Fibroblast of skin of left biceps (primary cell): Measurements from ENCODE around the gene ZYX.

Source experiments
- DNase-seq, 2 experiments: peaks; one replicate each; pipeline ENCODE4 v3.0.0-alpha.2; 2013; ENCODE audit warnings: low read depth in 2 of 2

Gene ZYX

GRCh38 chr7:143362131-143363015 is 18.8 kb upstream of the ZYX start, which contains the start of gene FAM131B:
TSS of gene FAM131B (minus strand) at chr7:143362713. CDS start at chr7:143362603, 110 bp downstream.
- no peak for DNase-seq

DNA sequence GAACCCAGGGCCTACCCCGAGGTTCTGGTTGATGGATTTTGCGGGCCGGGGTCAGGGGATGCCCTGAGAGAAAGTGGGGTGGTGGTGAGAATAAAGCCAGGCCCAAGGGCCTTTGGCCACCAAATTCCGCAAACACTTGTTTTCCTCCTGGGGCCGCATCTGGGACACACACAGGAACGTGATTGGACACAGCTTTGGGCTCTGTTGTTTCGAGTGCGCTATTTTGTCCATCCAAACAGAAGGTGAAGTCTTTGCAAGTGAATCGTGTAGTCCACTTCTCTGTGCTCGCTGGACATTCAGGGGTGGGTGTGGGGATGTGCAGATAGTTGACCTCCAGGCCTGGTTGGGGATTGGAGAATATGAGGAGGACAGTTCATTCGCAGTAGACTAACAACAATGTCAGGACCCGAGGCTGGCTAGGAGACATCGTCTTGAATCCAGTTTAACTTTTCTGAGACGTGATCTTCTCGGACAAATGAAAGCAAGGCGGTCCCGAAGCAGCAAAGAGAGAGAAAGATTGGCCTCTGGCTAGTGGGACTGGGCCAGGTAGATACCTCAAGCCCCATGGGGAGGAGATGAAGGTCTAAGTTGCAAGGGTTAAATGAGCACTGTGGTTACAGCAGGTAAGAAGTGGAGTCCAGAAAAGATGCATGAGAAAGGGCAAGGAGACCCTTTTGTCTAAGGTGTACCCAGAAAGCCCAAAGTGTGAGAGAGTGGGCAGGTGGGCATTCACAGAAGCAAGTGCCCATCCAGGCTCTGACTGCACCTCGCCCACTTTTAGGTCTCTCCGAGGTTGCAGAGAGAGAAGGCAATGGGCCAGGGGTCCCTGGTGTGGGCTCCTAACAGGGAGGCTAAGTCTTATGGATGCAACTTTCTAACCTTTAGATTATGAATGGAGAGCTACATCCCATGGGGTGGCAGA is 17.9 kb upstream of the ZYX start:
- DNase-seq, result no peak

DNA sequence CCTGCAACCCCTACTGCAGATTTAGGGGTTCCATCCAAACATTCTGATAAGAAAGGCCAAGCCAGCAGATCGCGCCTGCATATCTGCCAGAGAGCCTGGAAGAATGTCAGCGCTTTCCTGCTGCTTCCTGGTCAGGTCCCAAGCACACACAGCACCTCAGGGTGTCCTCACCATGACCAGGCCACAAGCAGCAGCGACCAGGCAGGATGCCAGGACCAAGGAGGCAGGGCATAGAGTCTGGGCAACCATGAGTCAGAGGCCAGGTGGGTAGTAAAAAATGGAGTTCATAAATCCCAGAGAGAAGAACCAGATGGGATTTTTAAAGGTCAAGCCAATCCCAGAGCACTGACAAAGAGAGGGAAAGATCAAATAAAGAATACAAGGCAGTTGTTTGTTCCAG is 13.2 kb upstream of the ZYX start:
- DNase-seq, result no peak

- DNase-seq, result no peak
Measured at GRCh38 chr7:143368387-143368786, 12.8 kb upstream of the ZYX start.

- no peak for DNase-seq
Measured at GRCh38 chr7:143369678-143370651, 11.2 kb upstream of the ZYX start.

DNA sequence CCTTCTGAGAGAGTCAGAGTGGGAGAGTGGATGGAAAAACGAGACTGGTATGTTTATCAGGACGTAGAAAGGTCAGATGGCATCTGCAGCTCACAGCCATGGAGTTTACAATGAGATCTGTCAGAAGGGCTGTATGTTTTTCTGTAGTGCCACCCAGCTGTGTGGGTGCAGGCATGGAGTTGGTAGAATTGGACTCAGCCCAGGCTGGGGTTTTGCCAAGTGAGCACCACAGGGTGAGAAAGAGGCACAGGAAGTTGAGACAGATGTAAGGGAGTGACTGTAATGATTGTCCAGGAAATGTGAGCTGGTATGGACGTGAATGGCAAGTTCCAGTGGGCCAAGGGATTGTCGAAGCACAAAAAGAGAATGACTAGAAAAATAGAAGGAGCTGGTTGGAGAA is 9.1 kb upstream of the ZYX start:
- no peak for DNase-seq

- DNase-seq, result no peak
Measured at GRCh38 chr7:143373255-143373794, 7.8 kb upstream of the ZYX start.

GRCh38 chr7:143374561-143374960 is 6.6 kb upstream of the ZYX start:
- DNase-seq, result no peak

DNA sequence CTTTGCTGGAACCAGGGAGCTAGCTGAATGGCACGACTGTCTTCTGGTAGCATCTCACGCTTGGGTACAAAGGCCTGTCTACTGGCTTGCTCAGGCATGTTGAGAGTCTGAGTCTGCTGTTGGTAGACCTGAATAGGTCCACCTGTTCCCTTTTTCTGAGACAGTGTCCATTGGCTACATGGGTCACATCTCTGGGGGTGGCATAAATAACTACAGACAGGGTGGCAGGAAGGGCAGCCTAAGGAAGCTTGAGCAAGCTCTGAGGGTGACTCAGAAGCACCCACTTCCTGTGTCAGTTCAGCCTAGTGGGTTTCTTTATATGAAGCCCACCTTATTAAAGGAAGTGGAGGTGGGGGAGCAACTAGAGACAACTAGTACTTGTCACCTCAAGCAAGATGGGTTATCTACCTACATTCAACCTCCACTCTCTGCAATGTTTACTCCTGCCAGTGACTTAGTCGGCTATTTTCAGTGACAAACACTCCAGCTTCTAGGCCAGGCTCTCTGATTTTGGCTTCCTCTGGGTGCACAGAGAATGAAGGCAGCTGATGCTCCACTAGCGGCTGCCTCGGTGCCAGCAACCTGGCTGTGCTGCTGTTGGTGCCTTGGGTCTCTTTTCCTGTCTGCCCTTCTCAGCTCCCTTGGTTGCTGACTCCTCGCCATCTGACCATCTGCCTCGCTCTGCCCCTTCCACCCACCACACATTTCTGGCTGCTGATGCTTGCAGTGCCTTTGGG is 5.7 kb upstream of the ZYX start:
- DNase-seq, result no peak

GRCh38 chr7:143376396-143376795 is 4.7 kb upstream of the ZYX start:
- no peak for DNase-seq

GRCh38 chr7:143379611-143380259 is 1.4 kb upstream of the ZYX start:
- DNase-seq, result no peak

DNA sequence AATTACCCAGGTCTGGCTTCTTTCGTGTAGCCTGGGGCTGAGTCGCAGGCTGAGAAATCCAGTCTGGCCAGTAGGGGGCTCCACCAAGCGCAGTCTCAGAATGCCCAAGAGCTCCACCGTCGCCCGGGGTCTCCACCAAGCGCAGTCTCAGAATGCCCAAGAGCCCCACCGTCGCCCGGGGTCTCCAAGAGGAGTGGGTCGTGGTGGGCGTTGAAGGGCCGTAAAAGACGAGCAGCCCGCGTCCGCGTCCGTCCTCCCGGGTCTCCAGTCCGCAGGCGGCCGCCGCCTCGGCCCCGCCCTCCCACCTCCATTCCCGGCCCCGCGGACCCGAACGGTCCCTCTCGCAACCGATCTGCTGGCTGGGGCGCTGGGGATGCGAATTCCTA is 892 bp upstream of the ZYX start:
- peak; percentile 63 for DNase-seq

DNA sequence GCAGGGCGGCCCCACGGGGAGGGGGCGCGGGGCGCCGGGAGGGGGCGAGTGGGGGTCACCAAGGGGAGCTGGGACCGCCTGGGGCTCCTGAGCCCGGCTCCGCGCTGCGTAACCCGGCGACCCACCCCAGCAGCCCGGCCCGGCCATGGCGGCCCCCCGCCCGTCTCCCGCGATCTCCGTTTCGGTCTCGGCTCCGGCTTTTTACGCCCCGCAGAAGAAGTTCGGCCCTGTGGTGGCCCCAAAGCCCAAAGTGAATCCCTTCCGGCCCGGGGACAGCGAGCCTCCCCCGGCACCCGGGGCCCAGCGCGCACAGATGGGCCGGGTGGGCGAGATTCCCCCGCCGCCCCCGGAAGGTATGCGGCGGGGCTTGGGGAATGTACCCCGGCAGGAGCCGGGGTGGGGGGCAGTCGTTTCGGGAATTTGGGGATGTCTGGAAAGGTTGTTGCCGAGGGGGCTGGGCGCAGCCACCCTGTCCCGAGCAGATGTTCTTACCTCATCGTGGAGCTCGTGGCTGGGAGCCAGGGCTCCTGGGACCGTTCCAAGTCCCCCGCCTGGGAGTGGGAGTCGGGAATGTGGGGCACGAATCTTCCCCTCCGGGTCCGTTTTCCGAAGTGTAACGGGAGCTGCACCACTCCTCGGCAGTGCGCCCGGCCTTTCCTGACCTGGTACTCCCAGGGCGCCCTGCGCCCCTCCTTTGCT is 431 bp downstream of the ZYX start:
- peak; percentile 73 to 74 for DNase-seq

- DNase-seq, result no peak
Measured at GRCh38 chr7:143382126-143382790, 1.1 kb downstream of the ZYX start.

DNA sequence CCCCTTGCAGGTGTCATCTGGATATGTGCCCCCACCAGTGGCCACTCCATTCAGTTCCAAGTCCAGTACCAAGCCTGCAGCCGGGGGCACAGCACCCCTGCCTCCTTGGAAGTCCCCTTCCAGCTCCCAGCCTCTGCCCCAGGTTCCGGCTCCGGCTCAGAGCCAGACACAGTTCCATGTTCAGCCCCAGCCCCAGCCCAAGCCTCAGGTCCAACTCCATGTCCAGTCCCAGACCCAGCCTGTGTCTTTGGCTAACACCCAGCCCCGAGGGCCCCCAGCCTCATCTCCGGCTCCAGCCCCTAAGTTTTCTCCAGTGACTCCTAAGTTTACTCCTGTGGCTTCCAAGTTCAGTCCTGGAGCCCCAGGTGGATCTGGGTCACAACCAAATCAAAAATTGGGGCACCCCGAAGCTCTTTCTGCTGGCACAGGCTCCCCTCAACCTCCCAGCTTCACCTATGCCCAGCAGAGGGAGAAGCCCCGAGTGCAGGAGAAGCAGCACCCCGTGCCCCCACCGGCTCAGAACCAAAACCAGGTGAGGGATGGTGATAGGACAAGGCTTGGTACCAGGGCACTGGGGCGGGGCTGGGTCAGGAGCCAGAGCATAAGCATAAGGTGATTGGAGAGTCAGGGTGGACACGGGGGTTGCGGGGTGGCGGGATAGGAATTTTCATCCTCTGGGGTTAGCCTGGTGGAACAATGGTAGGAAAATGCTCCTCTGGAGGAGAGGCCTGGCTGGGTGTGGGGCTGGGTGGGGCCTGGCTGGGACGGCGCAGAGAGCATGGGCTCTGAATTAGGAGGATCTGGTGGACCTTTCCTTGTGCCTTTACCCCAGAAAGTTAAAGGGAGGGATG is 1.9 kb downstream of the ZYX start:
- DNase-seq, result no peak

- no peak for DNase-seq
Measured at GRCh38 chr7:143383642-143383957, 2.5 kb downstream of the ZYX start.

- DNase-seq, result no peak
Measured at GRCh38 chr7:143384148-143384547, 3.0 kb downstream of the ZYX start.
